LoVo (cell line): ENCODE results near the gene C5orf22.
"Not testable (repeated sequence)": the region's sequence is repeated elsewhere in the genome, so short reads cannot be mapped to it uniquely, and the experiment has no call there.

ENCODE experiments used
- DNase-seq: peaks from one replicate; pipeline ENCODE4 v3.0.0-alpha.2; 2016; ENCODE audit warnings: low spot score

Gene C5orf22

GRCh38 chr5:31531888-31532547 lies at the start of gene C5orf22, which contains the start of gene DROSHA:
Gene C5orf22, plus strand, starts transcription at chr5:31532301. Its CDS starts 92 bp downstream, at chr5:31532393.
Gene DROSHA, minus strand, starts transcription at chr5:31532093. Its CDS starts 3,034 bp downstream, at chr5:31529059.
- peak; percentile 99 for DNase-seq

GRCh38 chr5:31485376-31486207 lies 46.5 kb upstream of the C5orf22 start:
- DNase-seq: no peak

GRCh38 chr5:31486441-31486840 lies 45.7 kb upstream of the C5orf22 start:
- no peak for DNase-seq

GRCh38 chr5:31487506-31487905 lies 44.6 kb upstream of the C5orf22 start:
- no peak for DNase-seq

GRCh38 chr5:31492869-31493268 lies 39.2 kb upstream of the C5orf22 start:
- DNase-seq: no peak

- no peak for DNase-seq
These were observed 36.8 kb upstream of the C5orf22 start for GRCh38 chr5:31495336-31495735.

GRCh38 chr5:31496301-31496700 lies 35.8 kb upstream of the C5orf22 start:
- no peak for DNase-seq

GRCh38 chr5:31496891-31497290 lies 35.2 kb upstream of the C5orf22 start:
- no peak for DNase-seq

- no peak for DNase-seq
These were observed 31.8 kb upstream of the C5orf22 start for GRCh38 chr5:31500256-31500655.

- no peak for DNase-seq
These were observed 29.6 kb upstream of the C5orf22 start for GRCh38 chr5:31502506-31502905.

GRCh38 chr5:31504529-31504928 lies 27.6 kb upstream of the C5orf22 start:
- DNase-seq: no peak

GRCh38 chr5:31511305-31511704 lies 20.8 kb upstream of the C5orf22 start:
- no peak for DNase-seq

- no peak for DNase-seq
These were observed 15.3 kb upstream of the C5orf22 start for GRCh38 chr5:31516802-31517201.

- no peak for DNase-seq
These were observed 9.1 kb upstream of the C5orf22 start for GRCh38 chr5:31523041-31523440.

- peak; percentile 68 for DNase-seq
These were observed 1.4 kb upstream of the C5orf22 start for GRCh38 chr5:31530541-31531265.

- peak; percentile 46 for DNase-seq
These were observed 586 bp upstream of the C5orf22 start for GRCh38 chr5:31531543-31531887.

- no peak for DNase-seq
These were observed 2.5 kb downstream of the C5orf22 start for GRCh38 chr5:31534527-31535046.

- no peak for DNase-seq
These were observed 4.8 kb downstream of the C5orf22 start for GRCh38 chr5:31536873-31537272.

GRCh38 chr5:31537349-31537748 lies 5.2 kb downstream of the C5orf22 start:
- no peak for DNase-seq

- DNase-seq: no peak
These were observed 5.8 kb downstream of the C5orf22 start for GRCh38 chr5:31537851-31538250.

GRCh38 chr5:31549114-31549513 lies 17.0 kb downstream of the C5orf22 start:
- DNase-seq: not testable (repeated sequence)

GRCh38 chr5:31551878-31552277 lies 19.8 kb downstream of the C5orf22 start:
- DNase-seq: no peak

- DNase-seq: no peak
These were observed 21.8 kb downstream of the C5orf22 start for GRCh38 chr5:31553863-31554262.
